ENCODE results near the gene LYAR.
A peak's percentile ranks its signal among the peaks of the same experiment; 100 is the strongest.
"Not testable (repeated sequence)": the region's sequence is repeated elsewhere in the genome, so short reads cannot be mapped to it uniquely, and the experiment has no call there.

LYAR gene

DNA sequence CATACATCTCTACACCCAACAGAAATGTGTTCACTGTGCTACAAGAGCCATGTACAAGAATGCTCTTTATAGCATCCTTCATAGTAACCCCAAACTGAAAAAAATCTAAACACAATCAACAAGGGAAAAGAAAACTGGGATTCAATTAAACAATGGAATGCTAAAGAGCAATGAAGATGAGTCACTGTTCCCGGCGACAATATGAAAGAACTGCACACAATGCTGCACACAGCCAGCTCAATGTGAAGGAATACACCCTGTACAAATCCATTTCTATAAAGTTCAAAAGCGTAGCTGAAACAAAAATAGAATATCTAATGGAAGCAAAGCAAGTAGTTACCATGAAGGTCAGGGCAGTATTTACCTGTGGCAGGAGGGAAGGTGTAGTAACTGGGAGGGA, 50.4 kb downstream of the LYAR start:
- H3K27me3 ChIP-seq (replicated peaks; ENCODE audit: control insufficient read depth, insufficient read depth, low read length); H3K9ac ChIP-seq (ENCODE audit: low read length); H3K4me1 ChIP-seq (ENCODE audit: control insufficient read depth, insufficient read depth, low read length); DNase-seq (ENCODE audit: low read depth); H3K9me3 ChIP-seq (ENCODE audit: control insufficient read depth, low read length); H3K4me3 ChIP-seq (ENCODE audit: low read length): not testable (repeated sequence)
- H3K36me3 ChIP-seq (ENCODE audit: control insufficient read depth, insufficient read depth, low read length, severe bottlenecking), result peaks cover 70% of the 10 kb centered on the region

DNA sequence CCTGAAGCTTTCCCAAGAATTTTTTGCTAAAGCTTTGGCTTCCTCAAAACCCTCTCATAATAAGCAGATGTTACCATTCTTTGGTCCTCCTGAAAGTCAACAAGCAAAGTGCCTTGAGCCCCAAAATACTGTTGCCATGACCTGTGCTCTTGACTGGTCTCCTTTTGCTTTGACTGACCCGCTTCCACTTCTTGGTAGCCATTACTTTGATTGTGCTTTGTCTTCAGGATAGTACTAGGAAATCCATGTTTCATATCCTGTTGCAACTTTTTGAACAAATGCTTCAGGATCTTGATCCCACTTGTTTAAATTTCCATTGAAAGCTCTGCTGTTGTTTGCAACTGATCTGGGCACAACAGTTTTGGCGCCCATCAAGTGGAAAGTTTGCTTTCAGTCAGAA, 56.3 kb downstream of the LYAR start:
- peaks cover 5% of the 10 kb centered on the region for H3K27me3 ChIP-seq (replicated peaks; ENCODE audit: control insufficient read depth, insufficient read depth, low read length)
- peaks cover 12% of the 10 kb centered on the region for H3K9me3 ChIP-seq (ENCODE audit: control insufficient read depth, low read length)
- H3K9ac ChIP-seq (ENCODE audit: low read length), result no peak overlapping the region
- no peaks in the 10 kb centered on the region for H3K4me1 ChIP-seq (ENCODE audit: control insufficient read depth, insufficient read depth, low read length)
- no peak for DNase-seq (ENCODE audit: low read depth)
- H3K4me3 ChIP-seq (ENCODE audit: low read length), result no peak overlapping the region
- peaks cover 21% of the 10 kb centered on the region for H3K36me3 ChIP-seq (ENCODE audit: control insufficient read depth, insufficient read depth, low read length, severe bottlenecking)

DNA sequence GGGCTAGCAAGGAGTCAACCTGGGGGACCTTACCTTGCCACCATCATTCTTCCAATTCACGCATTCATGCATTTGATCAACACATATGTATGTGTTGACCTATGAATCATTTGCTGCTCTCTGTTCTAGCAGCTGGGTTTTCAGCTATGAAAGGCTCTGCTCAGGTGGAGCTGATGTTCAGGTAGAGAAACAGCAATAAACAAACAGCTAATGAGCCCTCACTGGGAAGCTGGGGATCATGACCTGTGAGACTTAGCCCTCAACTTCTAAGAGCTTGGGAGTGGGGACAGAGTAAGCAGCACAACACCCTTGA, 61.6 kb downstream of the LYAR start:
- no peak overlapping the region for H3K4me3 ChIP-seq (ENCODE audit: low read length)
- H3K36me3 ChIP-seq (ENCODE audit: control insufficient read depth, insufficient read depth, low read length, severe bottlenecking), result no peaks in the 10 kb centered on the region
- no peaks in the 10 kb centered on the region for H3K4me1 ChIP-seq (ENCODE audit: control insufficient read depth, insufficient read depth, low read length)
- H3K9me3 ChIP-seq (ENCODE audit: control insufficient read depth, low read length), result peaks cover 10% of the 10 kb centered on the region
- H3K27me3 ChIP-seq (replicated peaks; ENCODE audit: control insufficient read depth, insufficient read depth, low read length), result peaks cover 31% of the 10 kb centered on the region
- DNase-seq (ENCODE audit: low read depth), result no peak
- H3K9ac ChIP-seq (ENCODE audit: low read length), result no peak overlapping the region

DNA sequence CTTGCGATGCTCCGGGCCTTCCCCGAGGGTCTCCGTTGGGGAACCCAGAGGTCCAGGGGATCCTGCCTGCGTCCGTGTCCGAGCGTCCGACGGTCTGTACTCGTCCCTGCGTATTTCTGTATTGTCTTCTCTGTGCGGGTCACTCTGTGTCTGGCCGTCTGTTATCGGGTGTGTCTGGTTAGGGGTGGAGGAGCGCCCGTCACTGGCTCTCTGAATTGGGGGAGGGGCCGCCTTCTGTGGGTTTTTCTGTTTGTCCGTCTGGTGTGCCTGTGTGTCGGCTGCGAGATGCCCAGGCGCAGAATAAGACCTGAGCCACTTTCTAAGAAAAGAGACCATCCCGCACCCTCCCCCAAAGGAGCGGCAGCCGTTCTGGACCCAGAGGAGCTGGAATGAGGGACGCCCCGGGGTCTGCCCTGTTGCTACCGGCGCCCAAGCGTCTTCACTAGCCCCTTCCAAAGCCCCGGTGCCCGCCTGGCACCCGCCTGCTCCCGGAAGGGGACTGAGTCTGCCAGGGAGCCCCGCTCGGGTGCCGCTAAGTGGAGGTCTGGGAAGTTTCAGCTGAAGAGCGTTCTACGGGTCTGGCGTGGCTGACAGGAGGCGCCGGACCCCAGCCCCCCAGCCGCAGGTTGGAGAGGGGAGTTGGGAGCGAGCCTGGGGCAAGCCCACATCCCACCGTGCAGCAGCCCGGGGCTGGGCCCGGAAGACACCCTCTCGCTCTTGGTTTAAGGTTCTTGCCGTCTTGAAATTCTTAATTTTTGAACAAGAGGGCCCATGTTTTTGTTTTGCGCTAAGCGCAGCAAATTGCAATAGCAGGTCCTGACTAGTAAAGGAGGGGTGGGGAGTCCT, 62.2 kb downstream of the LYAR start:
- Histone ChIP-seq H3K4me3 (ENCODE audit: low read length) (no peak overlapping the region), H3K36me3 (ENCODE audit: control insufficient read depth, insufficient read depth, low read length, severe bottlenecking) (no peaks in the 10 kb centered on the region), H3K9me3 (ENCODE audit: control insufficient read depth, low read length) (peaks cover 5% of the 10 kb centered on the region), H3K9ac (ENCODE audit: low read length) (no peak overlapping the region), H3K4me1 (ENCODE audit: control insufficient read depth, insufficient read depth, low read length) (no peaks in the 10 kb centered on the region), H3K27me3 (replicated peaks; ENCODE audit: control insufficient read depth, insufficient read depth, low read length) (peaks cover 36% of the 10 kb centered on the region)
- DNase-seq (ENCODE audit: low read depth), result no peak

DNA sequence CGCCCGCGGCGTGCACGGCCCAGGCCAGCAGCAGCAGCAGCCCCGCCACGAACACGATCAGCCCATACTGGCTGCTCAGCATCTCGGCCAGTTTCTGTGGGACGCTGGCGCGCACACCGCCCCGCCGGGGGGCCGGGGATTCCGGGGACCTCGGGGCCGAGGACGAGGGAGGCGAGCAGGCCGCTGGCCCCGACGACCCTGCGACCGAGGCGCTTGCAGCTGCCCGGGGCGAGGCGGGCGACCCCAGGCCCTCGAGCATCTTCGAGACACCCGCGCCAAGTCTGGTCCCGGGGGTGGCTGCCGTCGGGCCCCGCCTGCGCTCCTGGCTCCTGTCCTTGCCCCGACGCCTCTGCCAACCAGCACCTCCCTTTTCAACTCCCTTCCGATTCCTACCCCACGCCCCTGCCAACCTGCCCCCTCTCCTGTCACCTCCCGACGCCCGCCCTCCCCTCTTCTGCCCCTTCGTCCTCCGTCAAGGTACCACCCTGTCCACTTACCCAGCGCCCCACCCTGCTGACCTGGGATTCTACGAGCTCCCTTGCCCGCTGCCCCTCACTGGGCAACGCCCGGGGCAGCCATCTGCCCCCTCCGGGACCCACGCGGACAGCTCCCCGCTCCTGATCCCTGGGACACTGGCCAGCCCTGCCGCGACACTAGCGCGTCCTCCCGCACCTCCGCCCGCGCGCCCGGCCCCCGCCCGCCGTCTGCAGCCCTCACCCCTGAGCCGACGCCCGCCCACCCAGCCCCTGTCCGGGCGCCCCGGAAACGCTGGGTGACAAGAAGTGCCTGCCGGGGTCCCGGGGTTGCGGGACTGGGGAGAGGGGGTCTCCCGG, 63.1 kb downstream of the LYAR start, which contains the start of gene OTOP1:
TSS of gene OTOP1 (minus strand) at position 324 of the 833 bp plus-strand sequence. CDS start at position 259, 65 bp downstream.
- Histone ChIP-seq H3K9ac (ENCODE audit: low read length) (no peak within 1 kb of the TSS), H3K27me3 (replicated peaks; ENCODE audit: control insufficient read depth, insufficient read depth, low read length) (peaks cover 45% of the 10 kb centered on the region), H3K36me3 (ENCODE audit: control insufficient read depth, insufficient read depth, low read length, severe bottlenecking) (no peaks in the 10 kb centered on the region), H3K9me3 (ENCODE audit: control insufficient read depth, low read length) (peaks cover 5% of the 10 kb centered on the region), H3K4me1 (ENCODE audit: control insufficient read depth, insufficient read depth, low read length) (no peaks in the 10 kb centered on the region), H3K4me3 (ENCODE audit: low read length) (no peak within 1 kb of the TSS)
- DNase-seq (ENCODE audit: low read depth), result no peak

DNA sequence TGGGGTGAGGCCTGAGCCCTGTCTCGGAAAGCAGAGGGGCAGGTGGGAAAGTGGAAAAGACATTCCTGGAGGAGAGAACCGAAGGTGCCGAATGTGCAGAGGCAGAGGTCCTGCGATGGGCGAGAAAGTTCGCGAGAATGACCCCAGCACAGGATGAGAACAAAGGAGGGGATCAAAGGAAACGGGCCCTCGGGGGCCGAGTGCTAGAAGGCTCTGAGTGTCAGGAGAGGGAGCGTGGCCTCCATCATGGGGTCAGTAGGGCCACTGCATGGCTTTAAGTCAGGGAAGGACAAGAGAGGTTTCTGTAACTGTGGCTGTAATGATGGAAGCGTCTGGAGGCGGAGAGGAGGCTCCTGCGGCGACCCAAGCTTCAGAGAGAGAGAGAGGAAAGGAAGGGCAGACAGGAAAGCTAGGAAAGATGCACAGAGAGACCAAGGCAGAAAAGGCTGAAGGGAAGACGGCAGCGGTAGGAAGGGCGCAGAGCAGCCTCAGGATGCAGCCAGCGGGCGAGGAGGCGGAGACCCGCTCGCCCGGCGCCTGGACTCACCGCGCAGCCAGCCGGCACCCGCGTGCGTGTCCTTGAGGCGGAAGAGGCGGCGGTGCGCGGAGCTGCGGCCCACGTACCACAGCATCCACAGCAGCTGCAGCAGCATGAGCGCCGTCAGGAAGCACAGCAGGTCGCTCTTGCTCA, 63.9 kb downstream of the LYAR start:
- H3K4me3 ChIP-seq (ENCODE audit: low read length), result no peak overlapping the region
- peak; percentile 5 for DNase-seq (ENCODE audit: low read depth)
- no peak overlapping the region for H3K9ac ChIP-seq (ENCODE audit: low read length)

More for the DNA sequence above, 63.9 kb downstream of the LYAR start:
- no peaks in the 10 kb centered on the region for H3K4me1 ChIP-seq (ENCODE audit: control insufficient read depth, insufficient read depth, low read length)
- H3K9me3 ChIP-seq (ENCODE audit: control insufficient read depth, low read length), result peaks cover 5% of the 10 kb centered on the region
- peaks cover 47% of the 10 kb centered on the region for H3K27me3 ChIP-seq (replicated peaks; ENCODE audit: control insufficient read depth, insufficient read depth, low read length)
- no peaks in the 10 kb centered on the region for H3K36me3 ChIP-seq (ENCODE audit: control insufficient read depth, insufficient read depth, low read length, severe bottlenecking)

Data from adipocyte (in vitro differentiated cells).